Measurements from ENCODE around the gene FHAD1. TPM values are rescaled to one million over a fixed set of nuclear protein-coding genes. Genes with fewer than 3 reads are reported as not detected.

Gene FHAD1
- total RNA-seq, 1 donor, result 0.72 TPM

- H2AFZ ChIP-seq (ENCODE audit: low read length), result no peak overlapping the region
- no peak for TF ChIP-seq CTCF (IDR thresholded peaks at IDR 0.05; ENCODE audit: extremely low read depth, low read depth, low read length)
- peaks cover 61% of the 10 kb centered on the region for H3K79me2 ChIP-seq (ENCODE audit: insufficient read depth, low read length)
- H3K4me1 ChIP-seq (ENCODE audit: insufficient read depth, low read length), result peaks cover 48% of the 10 kb centered on the region
- H3K4me3 ChIP-seq (ENCODE audit: insufficient read depth, low read length), result peak overlapping the region; percentile 90
- H3K4me2 ChIP-seq (ENCODE audit: insufficient read depth, low read length), result peak overlapping the region; percentile 98
- H4K20me1 ChIP-seq (ENCODE audit: insufficient read depth, low read length), result peaks cover 32% of the 10 kb centered on the region
- H3K9me3 ChIP-seq (ENCODE audit: low read depth, low read length), result no peaks in the 10 kb centered on the region
- peak overlapping the region; percentile 39 for H3K27ac ChIP-seq (ENCODE audit: low read depth, low read length)
- H3K27me3 ChIP-seq (ENCODE audit: insufficient read depth, low read length), result no peaks in the 10 kb centered on the region
- H3K36me3 ChIP-seq (ENCODE audit: insufficient read depth, low read length), result peaks cover 14% of the 10 kb centered on the region
- no peak for DNase-seq (ENCODE audit: insufficient read length, low spot score, missing footprints)
Measured at GRCh38 chr1:15411593-15412137, 164.6 kb downstream of the FHAD1 start.

GRCh38 chr1:15412175-15412800 is 165.3 kb downstream of the FHAD1 start:
- H3K9me3 ChIP-seq (ENCODE audit: low read depth, low read length), result no peaks in the 10 kb centered on the region
- no peak for TF ChIP-seq CTCF (IDR thresholded peaks at IDR 0.05; ENCODE audit: extremely low read depth, low read depth, low read length)
- H3K27me3 ChIP-seq (ENCODE audit: insufficient read depth, low read length), result no peaks in the 10 kb centered on the region
- peaks cover 32% of the 10 kb centered on the region for H4K20me1 ChIP-seq (ENCODE audit: insufficient read depth, low read length)
- H2AFZ ChIP-seq (ENCODE audit: low read length), result no peak overlapping the region
- peaks cover 66% of the 10 kb centered on the region for H3K79me2 ChIP-seq (ENCODE audit: insufficient read depth, low read length)
- H3K27ac ChIP-seq (ENCODE audit: low read depth, low read length), result peak overlapping the region; percentile 48
- peak overlapping the region; percentile 90 for H3K4me3 ChIP-seq (ENCODE audit: insufficient read depth, low read length)
- no peak for DNase-seq (ENCODE audit: insufficient read length, low spot score, missing footprints)
- peaks cover 48% of the 10 kb centered on the region for H3K4me1 ChIP-seq (ENCODE audit: insufficient read depth, low read length)
- H3K4me2 ChIP-seq (ENCODE audit: insufficient read depth, low read length), result peak overlapping the region; percentile 98
- H3K36me3 ChIP-seq (ENCODE audit: insufficient read depth, low read length), result peaks cover 14% of the 10 kb centered on the region

- Histone ChIP-seq H3K4me3 (ENCODE audit: insufficient read depth, low read length) (no peak overlapping the region), H2AFZ (ENCODE audit: low read length) (no peak overlapping the region), H3K9me3 (ENCODE audit: low read depth, low read length) (no peaks in the 10 kb centered on the region), H3K4me1 (ENCODE audit: insufficient read depth, low read length) (peaks cover 48% of the 10 kb centered on the region), H3K36me3 (ENCODE audit: insufficient read depth, low read length) (peaks cover 14% of the 10 kb centered on the region), H3K27me3 (ENCODE audit: insufficient read depth, low read length) (no peaks in the 10 kb centered on the region), H3K4me2 (ENCODE audit: insufficient read depth, low read length) (peak overlapping the region; percentile 98), H3K79me2 (ENCODE audit: insufficient read depth, low read length) (peaks cover 72% of the 10 kb centered on the region), H4K20me1 (ENCODE audit: insufficient read depth, low read length) (peaks cover 37% of the 10 kb centered on the region), H3K27ac (ENCODE audit: low read depth, low read length) (peak overlapping the region; percentile 48)
- TF ChIP-seq CTCF (IDR thresholded peaks at IDR 0.05; ENCODE audit: extremely low read depth, low read depth, low read length), result no peak
- no peak for DNase-seq (ENCODE audit: insufficient read length, low spot score, missing footprints)
Measured at GRCh38 chr1:15412843-15413242, 165.8 kb downstream of the FHAD1 start.

GRCh38 chr1:15413563-15414444 is 166.8 kb downstream of the FHAD1 start:
- peak; percentile 64 for DNase-seq (ENCODE audit: insufficient read length, low spot score, missing footprints)
- no peak overlapping the region for H3K4me3 ChIP-seq (ENCODE audit: insufficient read depth, low read length)
- TF ChIP-seq CTCF (IDR thresholded peaks at IDR 0.05; ENCODE audit: extremely low read depth, low read depth, low read length), result no peak
- no peaks in the 10 kb centered on the region for H3K9me3 ChIP-seq (ENCODE audit: low read depth, low read length)
- peaks cover 40% of the 10 kb centered on the region for H4K20me1 ChIP-seq (ENCODE audit: insufficient read depth, low read length)
- peaks cover 76% of the 10 kb centered on the region for H3K79me2 ChIP-seq (ENCODE audit: insufficient read depth, low read length)
- no peaks in the 10 kb centered on the region for H3K27me3 ChIP-seq (ENCODE audit: insufficient read depth, low read length)
- H3K36me3 ChIP-seq (ENCODE audit: insufficient read depth, low read length), result peaks cover 14% of the 10 kb centered on the region
- H3K27ac ChIP-seq (ENCODE audit: low read depth, low read length), result no peak overlapping the region
- H3K4me2 ChIP-seq (ENCODE audit: insufficient read depth, low read length), result no peak overlapping the region
- no peak overlapping the region for H2AFZ ChIP-seq (ENCODE audit: low read length)
- H3K4me1 ChIP-seq (ENCODE audit: insufficient read depth, low read length), result peaks cover 46% of the 10 kb centered on the region

Measured in osteoblast (primary cell).